DMS79 treated with DMSO at 0.1 percent for 48 hours (cell line): ENCODE results near the gene TKT.
A peak's percentile ranks its signal among the peaks of the same experiment; 100 is the strongest.

Source experiments
- DNase-seq: peaks from one replicate; lab custom pipeline; 2025; lab: John Stamatoyannopoulos, UW

TKT gene

DNA sequence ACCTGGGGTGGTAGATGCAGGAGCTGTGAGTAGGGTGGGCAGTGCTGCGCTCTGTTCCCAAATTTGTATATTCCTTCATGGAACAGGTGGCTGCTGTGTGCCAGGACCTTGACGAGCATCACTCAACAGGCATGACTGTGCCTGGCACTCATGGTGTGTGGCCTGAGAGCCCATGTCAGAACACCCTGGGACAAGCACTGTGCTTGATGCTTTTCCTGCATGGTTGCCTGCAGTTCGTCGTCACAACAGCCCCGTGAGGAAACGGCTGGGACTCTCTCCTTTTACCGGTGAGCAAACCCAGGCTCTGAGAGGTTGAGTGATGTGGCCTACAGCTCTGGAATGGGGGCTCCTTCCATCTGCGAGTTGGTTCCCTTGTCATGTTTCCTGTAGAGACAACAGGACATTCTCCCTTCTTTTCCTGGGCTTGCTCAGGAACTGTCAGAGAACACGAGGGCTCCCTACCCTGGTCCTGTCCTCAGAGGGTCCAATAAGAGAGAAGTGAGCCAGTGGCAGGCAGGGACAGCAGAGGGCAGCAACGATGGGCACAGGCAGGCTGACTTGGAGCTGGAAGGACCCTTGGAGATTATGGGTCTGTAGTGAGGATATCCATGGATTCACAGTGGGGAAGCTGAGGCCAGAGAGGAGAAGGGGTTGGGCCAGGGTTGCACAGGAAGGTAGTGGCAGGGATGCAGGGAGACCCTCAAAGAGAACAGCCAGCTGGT, 57.4 kb downstream of the TKT start:
- DNase-seq, result no peak

DNA sequence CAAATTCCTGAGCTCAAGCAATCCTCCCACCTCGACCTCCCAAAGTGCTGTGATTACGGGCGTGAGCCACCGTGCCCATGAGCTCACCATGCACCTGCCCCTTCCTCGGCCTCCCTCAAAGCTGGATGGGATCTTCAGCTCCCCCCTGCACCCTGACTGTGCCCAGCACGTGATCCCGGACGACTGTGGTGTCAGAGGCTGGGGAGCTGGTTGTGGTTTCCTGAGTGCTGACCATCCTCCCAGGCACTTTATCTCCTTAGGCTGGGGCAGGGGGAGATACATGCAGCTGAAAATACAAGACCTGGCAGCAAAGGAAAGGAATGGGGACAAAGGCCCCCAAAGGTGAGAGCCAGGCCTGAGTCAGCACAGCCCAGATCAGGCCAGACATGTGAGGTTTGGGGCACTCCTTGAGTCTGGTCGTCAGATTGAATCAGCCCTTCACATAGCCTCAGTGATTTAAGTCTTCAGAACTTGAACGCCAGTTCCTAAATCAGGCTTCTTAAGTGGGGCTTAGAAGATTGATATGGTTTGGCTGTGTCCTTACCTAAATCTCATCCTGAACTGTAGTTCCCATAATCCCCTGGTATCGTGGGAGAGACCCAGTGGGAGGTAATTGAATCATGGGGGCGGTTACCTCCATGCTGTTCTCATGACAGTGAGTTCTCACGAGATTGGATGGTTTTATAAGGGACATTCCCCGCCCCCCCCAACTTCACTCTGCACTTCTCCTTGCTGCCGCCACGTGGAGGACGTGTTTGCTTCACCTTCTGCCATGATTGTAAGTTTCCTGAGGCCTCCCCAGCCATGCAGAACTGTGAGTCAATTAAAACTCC, 59.0 kb downstream of the TKT start:
- no peak for DNase-seq

DNA sequence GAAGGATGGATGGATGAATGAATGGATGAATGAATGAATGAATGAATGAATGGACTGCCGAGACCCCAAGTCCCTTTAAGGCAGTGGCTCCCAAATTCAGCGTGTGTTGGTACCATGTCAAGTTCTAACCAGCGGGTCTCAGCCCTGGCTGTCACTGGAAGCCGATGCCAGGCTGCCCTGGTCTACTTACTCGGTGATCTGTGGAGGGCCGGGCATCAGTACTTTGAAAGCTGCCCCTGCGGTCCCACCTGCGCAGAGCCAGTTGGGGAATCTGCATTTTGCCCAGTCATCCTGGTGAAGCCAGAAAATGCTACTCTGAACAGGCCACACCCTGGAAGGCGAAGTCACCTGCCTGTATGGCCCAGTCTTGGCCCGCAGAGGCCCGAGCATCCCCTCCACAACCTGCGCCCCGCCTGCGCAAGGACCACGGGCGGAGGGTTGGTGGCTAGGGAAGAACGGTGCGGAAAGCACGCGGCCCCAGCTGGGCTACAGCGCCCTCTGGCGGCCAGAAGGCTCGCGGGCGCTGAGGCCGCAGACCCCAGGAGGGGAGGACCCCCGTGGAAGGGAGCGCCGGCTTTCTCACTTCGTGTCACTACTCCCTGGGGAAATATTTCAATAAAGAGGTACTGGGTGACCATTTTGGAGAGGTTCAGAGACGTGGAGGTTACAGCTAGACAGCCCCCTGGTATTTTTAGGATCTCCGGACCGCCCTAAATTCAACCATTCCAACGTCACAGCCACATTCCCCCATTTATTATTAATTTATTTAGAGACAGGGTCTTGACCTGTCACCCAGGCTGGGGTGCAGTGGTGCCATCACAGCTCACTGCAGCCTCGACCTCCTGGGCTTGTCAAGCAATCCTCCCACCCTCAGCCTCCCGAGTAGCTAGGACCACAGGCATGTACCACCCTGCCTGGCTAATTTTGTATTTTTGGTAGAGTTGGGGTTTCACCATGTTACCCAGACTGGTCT, 59.9 kb downstream of the TKT start:
- peak; percentile 8 for DNase-seq

DNA sequence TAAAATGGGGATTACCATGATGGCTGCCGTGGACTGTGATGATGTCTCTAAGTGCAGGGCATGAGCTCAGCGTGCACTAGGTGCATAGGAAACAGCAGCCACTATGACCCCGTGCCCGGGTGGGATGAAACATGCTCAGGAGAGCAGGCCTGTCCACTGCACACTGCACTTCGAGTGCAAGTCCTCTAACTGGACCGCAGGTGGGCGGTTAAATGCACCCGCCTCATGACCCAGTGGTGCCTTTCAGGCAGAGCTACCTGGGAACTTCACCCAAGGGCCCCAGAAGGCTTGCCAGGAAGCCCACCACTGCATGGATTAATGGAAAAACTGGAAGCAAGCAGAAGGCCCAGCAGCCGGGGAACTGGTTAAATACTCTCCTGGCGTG, 60.8 kb downstream of the TKT start:
- DNase-seq, result no peak

DNA sequence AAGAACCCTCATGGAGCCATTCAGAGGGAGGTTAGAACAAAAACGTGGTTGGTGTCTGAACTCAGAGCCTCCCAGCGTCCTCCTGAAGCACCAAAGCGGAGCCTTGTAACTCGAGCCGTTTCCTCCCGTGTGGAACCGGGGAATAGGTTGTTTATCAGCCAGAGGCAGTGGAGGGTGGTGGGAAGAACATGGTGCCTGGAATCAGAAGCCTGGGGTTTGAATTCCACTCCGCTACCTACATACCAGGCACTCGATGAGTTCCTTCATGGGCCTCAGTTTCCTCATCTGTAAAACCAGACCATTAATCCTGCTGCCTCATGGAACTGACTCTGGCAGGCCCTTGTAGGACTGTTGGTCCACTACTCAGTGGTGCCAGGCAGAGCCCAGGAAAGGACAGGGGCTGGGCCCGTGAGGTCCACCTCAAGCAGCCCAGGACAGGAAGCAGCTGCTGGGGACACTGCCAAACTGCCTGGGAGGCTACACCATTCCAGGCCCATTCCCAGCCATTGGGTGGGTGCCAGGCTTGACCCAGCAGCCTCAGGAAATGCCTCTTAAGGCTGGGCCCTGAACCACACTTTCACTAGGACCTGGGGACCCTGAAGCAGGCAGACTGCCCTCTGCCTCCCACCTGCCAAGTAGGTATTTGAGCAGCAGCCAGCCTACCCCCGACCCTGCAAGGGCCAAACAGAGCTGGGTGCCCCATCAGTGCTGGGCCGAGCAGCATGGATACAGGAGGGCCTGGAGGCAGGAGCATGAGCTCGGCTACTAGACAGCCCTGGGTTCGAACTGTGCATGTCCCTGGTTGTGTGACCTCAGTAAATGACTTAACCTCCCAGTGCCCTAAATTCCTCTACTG, 61.4 kb downstream of the TKT start:
- peak; percentile 31 for DNase-seq

DNA sequence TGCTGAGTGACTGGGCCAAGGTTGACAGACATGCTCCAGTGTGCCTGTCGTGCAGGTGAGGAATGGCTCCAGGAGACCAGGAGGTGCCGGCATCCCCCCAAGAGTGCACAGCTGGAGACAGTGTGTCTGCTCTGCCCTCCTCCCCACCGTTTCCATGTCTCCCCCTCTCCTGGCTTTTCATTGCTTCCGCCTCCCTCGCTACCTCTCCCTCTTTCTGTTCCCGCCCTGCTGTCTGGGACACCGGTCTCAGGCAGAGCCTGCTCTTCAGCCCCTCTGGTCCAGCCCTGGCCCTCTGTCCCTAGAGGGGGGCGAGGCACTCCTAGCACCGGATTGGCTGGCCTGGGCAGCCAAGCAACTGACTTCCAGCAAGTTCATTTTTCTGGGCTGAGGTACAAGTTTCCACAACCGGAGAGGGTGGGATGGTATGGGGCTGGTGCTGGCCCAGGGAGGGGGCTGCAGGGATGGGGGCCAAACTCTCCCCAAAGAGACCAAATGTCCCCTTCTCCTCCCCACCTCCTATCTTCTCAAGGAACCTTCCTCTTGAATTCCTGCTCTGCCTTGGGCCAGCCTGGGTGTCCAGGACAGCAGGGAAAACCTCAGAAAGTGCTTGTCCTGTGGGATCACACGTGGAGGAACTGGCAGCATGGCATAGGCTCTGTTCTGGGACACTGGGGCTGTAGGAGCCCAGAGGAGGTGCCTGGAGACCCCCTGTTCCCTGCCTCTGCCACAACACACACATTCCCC, 62.2 kb downstream of the TKT start:
- no peak for DNase-seq

DNA sequence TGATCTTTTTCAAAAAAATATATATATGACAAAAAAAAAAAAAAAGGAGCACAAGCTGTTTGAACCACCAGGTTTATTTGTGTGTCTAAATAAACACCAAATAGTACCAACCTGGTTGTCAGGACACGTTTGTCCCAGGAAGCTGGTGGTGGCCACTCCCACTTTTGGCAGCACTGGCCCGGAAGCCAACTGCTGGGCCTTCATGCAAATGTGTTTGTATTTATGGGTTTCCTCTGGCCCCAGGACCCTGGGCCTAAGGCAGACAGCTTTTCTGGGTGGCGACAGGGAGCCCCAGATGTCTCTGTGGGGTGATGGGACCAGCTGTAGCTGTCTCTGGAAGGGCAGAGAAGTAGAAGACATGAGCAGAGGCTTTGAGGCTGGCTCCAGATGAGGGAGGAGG, 63.2 kb downstream of the TKT start:
- DNase-seq, result no peak

DNA sequence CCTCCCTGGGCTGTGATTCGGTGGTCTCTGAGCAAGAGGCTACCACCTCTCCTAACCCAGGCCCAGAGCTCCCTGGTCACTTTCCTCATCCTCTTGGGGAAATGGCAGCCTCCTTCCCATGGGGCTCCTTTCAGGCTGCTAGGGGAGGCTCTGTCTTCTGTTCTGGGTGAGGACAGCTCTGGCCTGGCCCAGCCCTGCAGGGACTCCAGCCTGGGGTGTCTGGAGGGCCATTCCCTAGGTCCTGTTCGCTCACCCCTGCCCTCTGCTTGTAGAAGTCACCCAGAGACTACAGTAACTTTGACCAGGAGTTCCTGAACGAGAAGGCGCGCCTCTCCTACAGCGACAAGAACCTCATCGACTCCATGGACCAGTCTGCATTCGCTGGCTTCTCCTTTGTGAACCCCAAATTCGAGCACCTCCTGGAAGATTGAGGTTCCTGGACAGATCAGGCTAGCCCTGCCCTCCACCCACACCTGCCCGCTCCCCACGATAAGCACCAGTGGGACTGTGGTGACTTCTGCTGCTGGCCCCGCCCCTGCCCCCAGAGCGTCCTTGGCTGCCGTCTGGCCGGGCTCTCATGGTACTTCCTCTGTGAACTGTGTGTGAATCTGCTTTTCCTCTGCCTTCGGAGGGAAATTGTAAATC, 63.9 kb downstream of the TKT start:
- DNase-seq, result no peak

DNA sequence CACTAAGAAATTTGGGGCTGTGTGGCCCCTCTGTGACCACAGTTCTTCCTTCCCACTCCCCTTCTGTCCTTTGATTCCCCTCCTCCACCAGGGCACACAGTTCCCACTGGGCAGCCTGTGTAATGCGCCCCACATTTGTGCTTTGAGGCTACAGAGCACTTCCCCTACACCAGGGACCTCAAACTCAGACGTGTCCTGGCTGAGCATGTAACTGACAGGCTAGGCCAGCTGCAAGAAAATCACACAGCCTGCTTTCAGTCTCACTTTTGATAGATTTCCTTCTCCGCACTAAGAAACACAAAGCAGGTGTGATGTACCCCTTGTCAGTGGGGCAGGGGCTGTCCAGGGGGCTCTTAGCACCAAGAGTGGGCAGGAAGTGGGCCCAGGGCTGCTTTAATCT, 65.2 kb downstream of the TKT start:
- DNase-seq, result no peak

DNA sequence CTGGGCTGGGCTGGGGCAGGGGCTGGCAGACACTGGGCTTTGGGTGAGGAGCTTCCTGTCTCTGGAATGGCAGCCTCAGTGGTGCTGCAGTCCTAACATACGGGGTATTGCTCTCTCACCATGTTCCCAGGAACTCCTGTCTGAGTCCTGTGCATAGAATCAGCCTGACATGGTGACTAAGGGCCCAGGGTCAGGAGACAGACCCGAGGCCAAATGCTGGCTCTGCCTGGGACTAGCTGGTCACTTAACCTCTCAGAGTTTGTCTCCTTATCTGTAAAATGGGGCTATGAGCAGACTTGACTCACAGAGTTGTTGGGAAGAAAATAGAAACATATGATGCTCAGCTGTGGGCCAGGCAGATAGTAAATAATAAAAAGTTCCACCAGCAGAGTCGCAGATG, 66.5 kb downstream of the TKT start:
- no peak for DNase-seq

DNA sequence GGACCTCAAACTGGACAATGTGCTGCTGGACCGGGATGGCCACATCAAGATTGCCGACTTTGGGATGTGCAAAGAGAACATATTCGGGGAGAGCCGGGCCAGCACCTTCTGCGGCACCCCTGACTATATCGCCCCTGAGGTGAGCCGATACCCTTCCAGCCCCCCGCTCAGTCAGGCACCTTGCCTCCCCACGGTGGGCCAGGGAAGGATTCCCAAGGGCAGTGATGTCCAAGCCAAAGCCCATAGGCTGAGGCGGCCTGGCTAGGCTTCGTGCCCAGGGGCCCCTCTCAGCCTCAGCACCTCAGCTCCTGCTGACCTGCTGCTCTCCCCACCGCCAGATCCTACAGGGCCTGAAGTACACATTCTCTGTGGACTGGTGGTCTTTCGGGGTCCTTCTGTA, 67.1 kb downstream of the TKT start:
- DNase-seq, result no peak

DNA sequence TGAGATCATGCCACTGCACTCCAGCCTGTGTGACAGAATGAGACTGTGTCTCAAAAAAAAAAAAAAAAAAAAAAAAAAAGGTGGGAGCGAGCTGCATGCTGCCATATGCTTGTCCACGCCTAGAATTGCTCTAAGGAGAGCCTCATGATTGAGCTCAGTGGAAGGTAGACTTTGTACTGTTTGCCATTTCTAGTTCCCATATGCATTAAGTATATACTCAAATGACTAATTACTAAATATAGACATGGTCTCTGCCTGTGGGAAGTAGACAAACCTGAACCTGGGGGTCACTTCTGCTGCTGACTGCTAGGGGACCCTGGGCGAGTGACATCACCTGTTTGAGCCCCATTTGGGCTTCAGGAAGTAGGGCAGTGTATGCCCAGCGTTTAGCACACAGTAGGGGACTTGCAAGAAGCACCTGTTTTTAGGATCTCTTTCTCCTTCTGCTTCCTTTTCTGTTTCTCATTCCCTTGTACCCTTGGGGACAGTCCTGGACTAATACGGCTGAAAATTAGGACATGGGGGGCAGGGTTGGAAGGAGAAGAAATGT, 67.6 kb downstream of the TKT start:
- DNase-seq, result no peak

DNA sequence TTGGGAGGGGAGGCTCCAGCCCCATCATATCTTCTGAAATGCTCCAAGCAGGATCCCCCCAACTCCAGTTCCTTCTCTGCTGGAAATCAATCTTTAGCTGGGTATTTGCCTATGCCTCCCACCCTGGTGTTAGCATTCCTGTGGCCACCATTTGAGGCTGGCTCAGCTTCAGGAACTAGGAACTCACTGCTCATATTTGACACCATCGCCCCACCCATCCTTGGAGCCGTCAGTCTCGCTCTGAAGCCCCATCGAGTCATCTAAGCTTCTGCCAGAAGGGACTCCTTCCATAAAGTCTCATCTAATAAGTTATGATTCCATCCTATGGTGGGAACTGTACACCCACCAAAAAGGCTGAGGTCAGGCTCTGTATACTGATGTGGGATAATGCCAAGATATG, 68.4 kb downstream of the TKT start:
- DNase-seq, result no peak

DNA sequence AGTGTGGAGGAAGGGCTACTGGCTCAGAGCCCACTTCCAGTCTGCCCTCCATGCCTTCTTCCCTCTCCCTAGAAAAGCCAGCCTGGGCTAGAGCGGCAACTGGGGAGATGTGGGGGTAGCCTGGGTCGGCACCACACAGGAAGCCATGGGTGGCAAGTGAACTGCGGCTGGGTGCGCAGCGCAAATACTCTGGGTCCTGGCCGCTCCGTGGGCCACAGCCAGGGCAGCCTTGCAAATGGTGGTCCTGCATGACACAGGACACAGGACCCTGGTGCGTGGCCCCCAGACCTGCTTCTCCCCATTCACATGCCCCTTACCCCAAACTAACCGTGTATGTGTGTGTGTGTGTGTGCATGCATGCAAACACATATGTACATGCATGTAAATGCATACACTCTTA, 69.1 kb downstream of the TKT start:
- DNase-seq, result no peak

DNA sequence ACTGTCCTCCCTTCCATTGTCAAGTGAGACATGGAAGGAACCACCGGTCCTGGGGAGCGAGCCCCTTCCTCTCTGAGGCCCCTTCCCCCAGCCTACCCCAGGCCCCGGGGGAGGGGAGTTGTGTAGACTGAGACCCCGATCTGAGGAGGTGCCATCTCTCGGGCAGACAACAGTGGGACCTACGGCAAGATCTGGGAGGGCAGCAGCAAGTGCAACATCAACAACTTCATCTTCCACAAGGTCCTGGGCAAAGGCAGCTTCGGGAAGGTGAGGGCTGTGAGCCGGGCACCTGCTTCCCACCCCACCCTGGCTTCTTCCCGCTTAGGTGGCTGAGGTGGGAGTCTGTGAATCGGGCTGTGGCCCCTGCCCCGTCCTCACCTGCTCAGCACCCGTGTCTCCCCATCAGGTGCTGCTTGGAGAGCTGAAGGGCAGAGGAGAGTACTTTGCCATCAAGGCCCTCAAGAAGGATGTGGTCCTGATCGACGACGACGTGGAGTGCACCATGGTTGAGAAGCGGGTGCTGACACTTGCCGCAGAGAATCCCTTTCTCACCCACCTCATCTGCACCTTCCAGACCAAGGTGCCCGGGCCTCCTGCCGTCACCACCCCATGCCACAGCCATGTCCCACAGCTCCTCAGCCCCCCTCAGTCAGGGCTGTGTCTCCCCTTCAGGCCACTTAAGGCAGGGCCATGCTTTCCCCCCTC, 69.9 kb downstream of the TKT start:
- no peak for DNase-seq

DNA sequence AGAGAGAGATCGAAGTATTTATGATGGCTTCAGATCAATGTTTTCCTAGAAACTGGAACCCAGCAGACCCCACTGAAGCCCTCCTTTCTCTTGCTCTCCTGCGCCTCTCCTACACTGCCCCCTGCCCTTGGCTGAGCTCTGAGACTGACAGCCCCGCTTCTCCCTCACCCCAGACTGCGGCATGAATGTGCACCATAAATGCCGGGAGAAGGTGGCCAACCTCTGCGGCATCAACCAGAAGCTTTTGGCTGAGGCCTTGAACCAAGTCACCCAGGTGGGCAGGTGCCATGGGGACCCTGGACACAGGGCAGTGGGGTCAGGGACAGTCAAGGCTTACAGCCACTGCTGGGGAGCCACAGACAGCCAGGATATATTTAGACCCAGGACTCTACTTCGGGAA, 71.1 kb downstream of the TKT start:
- no peak for DNase-seq

DNA sequence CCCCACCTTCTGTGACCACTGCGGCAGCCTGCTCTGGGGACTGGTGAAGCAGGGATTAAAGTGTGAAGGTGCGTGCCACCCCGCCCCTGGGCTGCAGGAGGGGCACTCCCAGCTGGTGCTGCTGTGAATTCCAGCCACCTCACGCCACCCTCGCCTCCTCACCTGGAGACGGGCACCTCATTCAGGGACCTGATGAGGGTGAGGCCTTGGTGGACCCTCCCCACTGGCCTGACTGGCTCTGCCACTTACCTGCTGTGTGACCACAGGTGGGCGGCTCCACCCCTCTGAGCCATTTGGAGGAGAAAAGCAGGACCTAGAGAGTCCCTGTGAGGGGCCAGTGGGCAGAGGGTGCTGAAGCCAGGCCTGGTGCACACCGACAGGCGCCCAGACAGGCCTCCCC, 72.3 kb downstream of the TKT start:
- DNase-seq, result no peak

DNA sequence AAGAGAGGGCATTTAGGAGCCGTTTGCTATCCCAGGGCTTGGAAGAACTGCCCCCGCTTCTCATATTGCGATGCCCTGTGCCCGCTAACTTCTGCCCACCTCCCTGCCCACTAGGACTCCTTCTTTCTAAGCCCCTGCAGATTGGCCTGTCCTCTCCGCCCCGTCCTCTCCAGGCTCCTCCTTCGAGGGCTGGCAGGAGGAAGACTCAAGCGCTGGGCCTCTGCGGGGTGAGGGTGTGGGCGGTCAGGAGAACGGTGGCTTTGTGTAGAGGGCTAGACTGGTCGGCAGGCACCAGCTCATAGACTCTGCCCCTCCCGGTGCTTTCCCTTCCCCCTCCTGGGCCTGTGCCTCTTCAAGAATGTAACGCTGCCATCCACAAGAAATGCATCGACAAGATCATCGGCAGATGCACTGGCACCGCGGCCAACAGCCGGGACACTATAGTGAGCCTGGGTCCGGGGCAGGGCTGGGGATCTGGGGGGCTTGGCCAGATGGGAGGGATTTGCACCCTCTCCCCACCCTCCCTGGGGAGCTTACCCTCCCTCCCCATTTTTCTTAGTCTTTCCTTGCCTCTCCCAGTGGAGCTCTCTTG, 73.0 kb downstream of the TKT start:
- DNase-seq, result no peak

DNA sequence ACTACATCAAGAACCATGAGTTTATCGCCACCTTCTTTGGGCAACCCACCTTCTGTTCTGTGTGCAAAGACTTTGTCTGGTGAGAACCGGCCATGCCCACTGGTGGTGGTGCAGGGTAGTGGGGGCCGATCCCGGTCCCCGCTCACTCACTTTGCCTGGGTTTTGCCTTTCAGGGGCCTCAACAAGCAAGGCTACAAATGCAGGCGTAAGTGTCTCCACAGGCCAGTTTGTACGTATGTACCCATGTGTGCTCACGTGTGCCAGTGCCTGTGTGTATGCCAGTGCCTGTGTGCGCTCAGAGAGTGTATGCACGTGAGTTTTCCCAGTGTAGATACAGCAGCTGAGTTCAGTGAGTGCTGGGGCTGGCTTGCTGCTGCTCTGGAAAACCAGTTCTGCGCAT, 74.3 kb downstream of the TKT start:
- no peak for DNase-seq
